Mucosa of descending colon (tissue), 3 donors: ENCODE data around the gene SHTN1. TPM values are rescaled to one million over a fixed set of nuclear protein-coding genes. Genes with fewer than 3 reads are reported as not detected.

ENCODE experiments used
- ATAC-seq: fragments of 200-7000 bp; cut with Tn5 transposase; one replicate; pipeline ENCODE4 v1.9.1; 2020; ENCODE audit warnings: mild to moderate bottlenecking, moderate library complexity
- DNase-seq, 3 donors: peaks; one replicate each; pipeline ENCODE4 v3.0.0-alpha.2; 2020
- H3K36me3 ChIP-seq: fragments of 200-600 bp; one replicate; pipeline ENCODE4 v1.8.0; 2021; ENCODE audit warnings: low read depth, mild to moderate bottlenecking
- H3K4me1 ChIP-seq: fragments of 200-600 bp; one replicate; pipeline ENCODE4 v1.8.0; 2021; ENCODE audit warnings: low read depth, mild to moderate bottlenecking
- H3K4me3 ChIP-seq: fragments of 200-600 bp; one replicate; pipeline ENCODE4 v1.8.0; 2021; ENCODE audit warnings: mild to moderate bottlenecking
- H3K9me3 ChIP-seq: fragments of 200-600 bp; one replicate; pipeline ENCODE4 v1.8.0; 2021; ENCODE audit warnings: mild to moderate bottlenecking
- intact Hi-C, 2 donors: fragments of 100-400 bp; cut with DNase I in 1 of 2; cut with micrococcal nuclease in 1 of 2; formaldehyde crosslinking; loops; one replicate each; pipeline versions ENCODE4 v1.11.0 to v1.11.1; 2022; cut with DNase I, micrococcal nuclease
- total RNA-seq, 3 donors: library from RNA; stranded (reverse); fragmentation: NEBNext Ultra II Directional in 2 of 3; extraction: Animal tissue kit (Norgen Biotek cat#: 25700) in 2 of 3; gene quantifications; one replicate each; pipeline versions ENCODE4 v1.2.1 to v1.2.4, GENCODE V29; 2021 to 2023
- TF ChIP-seq, protein P1 (sequence below): fragments of 200-600 bp; IDR thresholded peaks from one replicate; pipeline ENCODE4 v1.8.0; 2022; ENCODE audit warnings: antibody characterized with exemption, mild to moderate bottlenecking
- donor health status: DM: no; HTN: no; CAD: no; lungs with moderate emphysema.
- donor health status: DM: no; HTN: no; CAD: no.
- donor health status: DM: no; HTN: yes; CAD: no.

The SHTN1 gene
- total RNA-seq, 3 donors from 2014 or later = 17.4 to 33.5 (median 27.9) TPM

DNA sequence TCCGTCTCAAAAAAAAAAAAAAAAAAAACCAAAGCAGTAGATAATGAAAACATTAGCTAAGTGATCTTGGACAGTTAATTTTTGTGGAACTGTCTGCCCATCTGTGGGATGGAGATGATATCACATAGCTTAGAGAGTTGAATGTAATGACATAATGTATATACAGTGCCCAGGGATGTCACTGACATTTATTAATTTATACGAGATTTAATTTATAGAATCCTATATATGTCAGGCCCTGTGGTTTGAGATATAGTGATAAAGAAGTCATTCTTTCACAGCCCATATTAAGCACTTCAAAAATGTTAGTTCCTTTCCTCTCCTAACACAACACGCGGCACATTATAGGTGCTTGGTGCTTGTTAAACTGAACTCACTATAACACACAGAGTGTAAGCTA, 151.7 kb downstream of the SHTN1 start:
- DNase-seq (no peak), ATAC-seq (no peak)
- Histone ChIP-seq H3K9me3 (peaks cover 4% of the 10 kb centered on the region), H3K36me3 (no peaks in the 10 kb centered on the region), H3K4me1 (peaks cover 12% of the 10 kb centered on the region), H3K4me3 (no peak overlapping the region)
- intact Hi-C loops = no loop called here
- TF ChIP-seq, protein P1, sequence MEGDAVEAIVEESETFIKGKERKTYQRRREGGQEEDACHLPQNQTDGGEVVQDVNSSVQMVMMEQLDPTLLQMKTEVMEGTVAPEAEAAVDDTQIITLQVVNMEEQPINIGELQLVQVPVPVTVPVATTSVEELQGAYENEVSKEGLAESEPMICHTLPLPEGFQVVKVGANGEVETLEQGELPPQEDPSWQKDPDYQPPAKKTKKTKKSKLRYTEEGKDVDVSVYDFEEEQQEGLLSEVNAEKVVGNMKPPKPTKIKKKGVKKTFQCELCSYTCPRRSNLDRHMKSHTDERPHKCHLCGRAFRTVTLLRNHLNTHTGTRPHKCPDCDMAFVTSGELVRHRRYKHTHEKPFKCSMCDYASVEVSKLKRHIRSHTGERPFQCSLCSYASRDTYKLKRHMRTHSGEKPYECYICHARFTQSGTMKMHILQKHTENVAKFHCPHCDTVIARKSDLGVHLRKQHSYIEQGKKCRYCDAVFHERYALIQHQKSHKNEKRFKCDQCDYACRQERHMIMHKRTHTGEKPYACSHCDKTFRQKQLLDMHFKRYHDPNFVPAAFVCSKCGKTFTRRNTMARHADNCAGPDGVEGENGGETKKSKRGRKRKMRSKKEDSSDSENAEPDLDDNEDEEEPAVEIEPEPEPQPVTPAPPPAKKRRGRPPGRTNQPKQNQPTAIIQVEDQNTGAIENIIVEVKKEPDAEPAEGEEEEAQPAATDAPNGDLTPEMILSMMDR = no peak

DNA sequence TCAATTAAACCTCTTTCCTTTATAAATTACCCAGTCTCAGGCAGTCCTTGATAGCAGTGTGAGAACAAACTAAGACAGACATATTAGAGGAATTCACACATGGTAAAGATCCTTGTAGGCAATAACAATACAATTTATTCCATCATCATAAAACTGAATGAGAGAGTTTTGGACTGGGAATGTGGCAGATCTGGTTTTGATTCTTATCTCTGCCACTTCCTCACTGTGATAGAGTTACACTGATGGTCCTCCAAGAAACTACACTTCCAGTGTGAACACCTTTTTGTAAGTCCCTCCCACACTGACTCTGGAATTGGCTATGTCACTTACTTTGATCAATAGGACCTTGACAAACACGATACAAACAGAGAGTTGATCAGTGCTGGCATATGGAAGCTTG, 152.7 kb downstream of the SHTN1 start:
- Histone ChIP-seq H3K9me3 (no peaks in the 10 kb centered on the region), H3K36me3 (no peaks in the 10 kb centered on the region), H3K4me3 (no peak overlapping the region), H3K4me1 (peaks cover 13% of the 10 kb centered on the region)
- intact Hi-C loops = no loop called here
- TF ChIP-seq, protein P1 = no peak
- DNase-seq (no peak), ATAC-seq (no peak)

DNA sequence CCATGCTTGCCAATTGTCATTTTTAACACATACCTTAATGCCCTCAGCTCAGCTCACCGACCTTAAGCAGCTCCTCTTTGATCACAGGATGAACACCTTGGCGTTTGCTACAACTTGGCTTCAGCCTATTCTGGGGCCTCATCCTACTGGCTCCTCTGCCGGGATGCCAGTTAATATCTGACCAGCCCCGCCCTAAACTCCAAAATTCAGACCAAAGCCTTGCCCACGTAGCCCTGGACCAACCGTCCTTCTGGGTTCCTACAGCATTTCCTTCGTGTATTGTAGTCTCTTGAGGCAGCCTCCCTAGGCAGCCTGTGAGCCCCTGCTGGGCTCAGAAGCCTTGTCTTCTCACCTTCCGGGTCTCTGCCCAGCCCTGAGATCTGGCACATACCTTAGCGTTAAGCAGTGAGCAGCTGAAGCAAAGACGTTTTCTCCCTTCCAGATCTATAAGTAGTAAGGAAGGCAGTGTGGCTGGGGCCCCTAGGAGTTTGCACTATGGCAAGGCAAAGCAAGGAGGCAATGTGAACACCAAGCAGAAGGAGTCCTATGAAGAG, 154.9 kb downstream of the SHTN1 start:
- H3K4me1 ChIP-seq = peaks cover 13% of the 10 kb centered on the region
- ATAC-seq (peak; percentile 16), DNase-seq (no peak)
- intact Hi-C loops = no loop called here
- no peaks in the 10 kb centered on the region for H3K36me3 ChIP-seq
- no peak overlapping the region for H3K4me3 ChIP-seq
- TF ChIP-seq, protein P1 = no peak
- no peaks in the 10 kb centered on the region for H3K9me3 ChIP-seq

DNA sequence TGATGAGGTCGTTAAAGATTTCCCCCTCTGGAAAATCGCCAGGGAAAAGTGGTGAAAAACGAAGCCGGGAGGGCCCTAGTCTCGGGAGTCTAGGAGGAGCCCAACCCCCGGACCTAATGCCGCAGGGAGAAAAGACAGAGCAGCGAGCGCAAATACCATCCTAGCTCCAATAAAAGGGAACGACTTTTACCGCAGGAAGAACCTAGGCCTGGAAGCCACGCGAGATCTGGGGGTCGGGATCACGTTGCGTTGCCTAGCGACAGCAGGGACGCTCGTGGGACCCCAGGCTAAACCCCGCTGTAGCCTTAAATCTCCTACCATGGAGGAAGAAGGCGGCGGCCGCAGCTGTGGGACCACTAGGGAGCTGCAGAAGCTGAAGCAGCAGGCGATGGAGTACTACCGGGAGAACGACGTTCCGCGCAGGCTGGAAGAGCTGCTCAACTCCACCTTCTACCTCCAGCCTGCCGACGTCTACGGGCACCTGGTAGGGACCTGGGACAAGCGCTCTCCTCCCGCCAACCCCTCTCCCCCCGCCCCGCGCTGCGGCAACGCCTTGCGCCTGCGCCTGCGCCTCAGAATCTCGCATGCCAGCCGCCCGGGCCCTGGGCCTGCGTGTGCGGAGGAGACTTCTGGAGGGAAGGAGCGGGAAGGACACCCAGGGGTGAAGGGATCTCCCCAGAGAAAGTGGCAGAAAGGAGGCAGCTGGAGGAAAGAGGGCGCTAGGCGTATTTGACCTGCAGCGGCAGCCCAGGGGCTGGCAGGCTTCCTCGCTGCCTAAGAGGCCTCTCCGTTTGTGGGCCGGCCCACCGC, 155.5 kb downstream of the SHTN1 start, which contains the start of gene ENO4:
Gene ENO4 (plus strand): TSS at position 252 of the 810 bp plus-strand sequence. CDS start 68 bp downstream, at position 320.
- intact Hi-C loops = no loop called here
- peak; percentile 84 to 90 (median 89) for DNase-seq
- ATAC-seq = peak; percentile 96
- H3K36me3 ChIP-seq = no peaks in the 10 kb centered on the region
- TF ChIP-seq, protein P1 = no peak
- H3K4me1 ChIP-seq = peaks cover 13% of the 10 kb centered on the region
- no peaks in the 10 kb centered on the region for H3K9me3 ChIP-seq
- peak within 1 kb of the TSS; percentile 13 for H3K4me3 ChIP-seq

DNA sequence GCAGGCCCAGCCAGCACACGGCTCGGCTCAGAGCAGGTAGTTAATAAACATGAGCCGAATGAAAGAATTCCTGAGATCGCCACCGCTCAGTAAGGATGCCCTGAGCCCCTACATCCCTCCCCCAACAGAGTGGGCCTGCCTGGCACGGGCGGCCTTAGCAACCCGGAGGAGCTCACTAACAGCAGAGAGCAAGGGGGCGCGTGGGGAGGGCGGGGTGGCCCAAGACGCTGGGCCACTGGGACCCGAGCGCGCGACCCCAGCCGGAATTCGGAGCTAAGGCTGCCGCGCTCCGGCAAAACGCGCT, 156.1 kb downstream of the SHTN1 start:
- no peaks in the 10 kb centered on the region for H3K9me3 ChIP-seq
- H3K4me3 ChIP-seq = peak overlapping the region; percentile 13
- peaks cover 13% of the 10 kb centered on the region for H3K4me1 ChIP-seq
- DNase-seq (peak in 2 of 3 donors; percentile 38 to 59), ATAC-seq (peak; percentile 16)
- H3K36me3 ChIP-seq = no peaks in the 10 kb centered on the region
- intact Hi-C loops = no loop called here
- TF ChIP-seq, protein P1 = no peak
